GM12878 (cell line): ENCODE data around the gene UBC. TPM values are rescaled to one million over a fixed set of nuclear protein-coding genes. Genes with fewer than 3 reads are reported as not detected.

ENCODE experiments used
- BACH1 ChIP-seq: fragments of 450-650 bp; IDR thresholded peaks from 2 replicates; pipeline ENCODE4 v1.6.1; 2017; ENCODE audit warnings: mild to moderate bottlenecking, borderline replicate concordance
- CBFB ChIP-seq: IDR thresholded peaks from 2 replicates; pipeline ENCODE4 v1.6.1; 2016; ENCODE audit warnings: antibody characterized with exemption, low read depth
- CEBPB ChIP-seq, 2 experiments: fragments of 150-350 bp in 1 of 2; IDR thresholded peaks; 2 replicates each; pipeline ENCODE4 v1.6.1; 2012 to 2014; ENCODE audit warnings: low read depth in 2 of 2, low read length in 2 of 2, borderline replicate concordance in 1 of 2, inconsistent platforms in 1 of 2
- ELK1 ChIP-seq: IDR thresholded peaks from 2 replicates; pipeline ENCODE4 v1.6.1; 2012; ENCODE audit warnings: low read depth, low read length, improper control_type of control experiment
- ESRRA ChIP-seq: IDR thresholded peaks from 2 replicates; pipeline ENCODE4 v1.6.1; 2012; ENCODE audit warnings: mild to moderate bottlenecking, low read length, improper control_type of control experiment
- GABPA ChIP-seq: IDR thresholded peaks from 2 replicates; pipeline ENCODE4 v1.6.1; 2014; ENCODE audit warnings: antibody characterized with exemption, low read depth, mild to moderate bottlenecking, inconsistent platforms
- HDAC6 ChIP-seq: fragments of 200-600 bp; sonication (generic); IDR thresholded peaks from one replicate; pipeline ENCODE4 v1.8.0; 2017; ENCODE audit warnings: antibody characterized with exemption; ENCODE audit not compliant: unreplicated experiment
- KDM1A ChIP-seq: fragments of 200-600 bp; sonication (generic); IDR thresholded peaks from 2 replicates; pipeline ENCODE4 v1.6.1; 2016; ENCODE audit warnings: borderline replicate concordance
- MEF2A ChIP-seq: IDR thresholded peaks from 2 replicates; pipeline ENCODE4 v1.6.1; 2011; ENCODE audit warnings: low read depth, mild to moderate bottlenecking, low read length, moderate library complexity; ENCODE audit not compliant: insufficient read depth
- MEF2B ChIP-seq: fragments of 450-650 bp; IDR thresholded peaks from 2 replicates; pipeline ENCODE4 v1.6.1; 2018; ENCODE audit warnings: mild to moderate bottlenecking, moderate library complexity; ENCODE audit not compliant: partially characterized antibody, poor library complexity, severe bottlenecking
- MYC ChIP-seq: IDR thresholded peaks from 2 replicates; pipeline ENCODE4 v1.6.1; 2011; ENCODE audit warnings: mild to moderate bottlenecking, low read length, moderate library complexity, inconsistent platforms; ENCODE audit not compliant: insufficient read depth, insufficient replicate concordance, insufficient read length, severe bottlenecking
- NRF1 ChIP-seq: conservative IDR thresholded peaks from 2 replicates; pipeline ENCODE4 v1.6.1; 2011; ENCODE audit warnings: mild to moderate bottlenecking, low read depth, low read length, improper control_type of control experiment
- PAX8 ChIP-seq: fragments of 450-650 bp; IDR thresholded peaks from 2 replicates; pipeline ENCODE4 v1.6.1; 2017; ENCODE audit warnings: mild to moderate bottlenecking, moderate library complexity
- POLR2AphosphoS2 ChIP-seq: IDR thresholded peaks from 2 replicates; pipeline ENCODE4 v1.6.1; 2011; ENCODE audit warnings: low read depth, mild to moderate bottlenecking, low read length, improper control_type of control experiment, moderate library complexity
- RFX5 ChIP-seq: IDR thresholded peaks from 2 replicates; pipeline ENCODE4 v1.6.1; 2011; ENCODE audit warnings: low read depth, low read length, improper control_type of control experiment
- SMAD1 ChIP-seq: fragments of 450-650 bp; IDR thresholded peaks from 2 replicates; pipeline ENCODE4 v1.6.1; 2018; ENCODE audit warnings: mild to moderate bottlenecking, low read depth; ENCODE audit not compliant: partially characterized antibody
- SREBF2 ChIP-seq: IDR thresholded peaks from 2 replicates; pipeline ENCODE4 v1.6.1; 2012; ENCODE audit warnings: mild to moderate bottlenecking, low read length
- TAF1 ChIP-seq: IDR thresholded peaks from 2 replicates; pipeline ENCODE4 v1.6.1; 2011; ENCODE audit warnings: mild to moderate bottlenecking, low read depth, low read length, borderline replicate concordance
- polyA plus RNA-seq, 11 experiments: library from polyadenylated mRNA; depleted of rRNA in 4 of 11; unstranded in 6 of 11; stranded (reverse) in 5 of 11; fragments of >200 nt; fragmentation: Nextera tagmentation in 4 of 11; fragmentation: Illumina TruSeq in 1 of 11; extraction: Ambion mirVana in 4 of 11; extraction: Trizol in 1 of 11; gene quantifications; 1 replicate in 1 of 11; 2 replicates in 10 of 11; pipeline versions ENCODE4 v1.2.1 to v1.2.3, GENCODE V29; 2011 to 2016; ENCODE audit warnings: inconsistent platforms in 2 of 11, missing spikeins in 2 of 11, low read depth in 1 of 11
- total RNA-seq, 4 experiments: library from RNA; depleted of rRNA in 3 of 4; stranded (reverse); fragments of >200 nt in 3 of 4; fragmentation: Illumina TruSeq in 1 of 4; extraction: Trizol in 1 of 4; gene quantifications; 2 replicates each; pipeline versions ENCODE4 v1.2.1 to v1.2.3, GENCODE V29; 2013 to 2021
- TF ChIP-seq, protein P1 (sequence below): fragments of 150-350 bp; IDR thresholded peaks from 2 replicates; pipeline ENCODE4 v1.6.1; 2014; ENCODE audit warnings: mild to moderate bottlenecking, low read depth, low read length
- TF ChIP-seq, protein P2 (sequence below): fragments of 450-650 bp; IDR thresholded peaks from 2 replicates; pipeline ENCODE4 v1.6.1; 2017; ENCODE audit warnings: mild to moderate bottlenecking, moderate library complexity
- TF ChIP-seq, protein P3 (sequence below): fragments of 450-650 bp; conservative IDR thresholded peaks from 2 replicates; pipeline ENCODE4 v1.6.1; 2017; ENCODE audit warnings: mild to moderate bottlenecking, moderate library complexity

The UBC gene
- total and polyA plus RNA-seq, 10 of the 15 experiments (the other 5 are each of a cell fraction or from before 2014, with no cell fraction given): 653 to 1,666 (median 874) TPM

GRCh38 chr12:124921200-124922031, 7.0 kb upstream of the UBC start (continued):
- no peak for TF ChIP-seq ELK1
- 0 out of 2 replicates have a peak, but pooled peaks have one; percentile 57 for TF ChIP-seq PAX8
- TF ChIP-seq BACH1: peak; percentile 77
- TF ChIP-seq, protein P1, sequence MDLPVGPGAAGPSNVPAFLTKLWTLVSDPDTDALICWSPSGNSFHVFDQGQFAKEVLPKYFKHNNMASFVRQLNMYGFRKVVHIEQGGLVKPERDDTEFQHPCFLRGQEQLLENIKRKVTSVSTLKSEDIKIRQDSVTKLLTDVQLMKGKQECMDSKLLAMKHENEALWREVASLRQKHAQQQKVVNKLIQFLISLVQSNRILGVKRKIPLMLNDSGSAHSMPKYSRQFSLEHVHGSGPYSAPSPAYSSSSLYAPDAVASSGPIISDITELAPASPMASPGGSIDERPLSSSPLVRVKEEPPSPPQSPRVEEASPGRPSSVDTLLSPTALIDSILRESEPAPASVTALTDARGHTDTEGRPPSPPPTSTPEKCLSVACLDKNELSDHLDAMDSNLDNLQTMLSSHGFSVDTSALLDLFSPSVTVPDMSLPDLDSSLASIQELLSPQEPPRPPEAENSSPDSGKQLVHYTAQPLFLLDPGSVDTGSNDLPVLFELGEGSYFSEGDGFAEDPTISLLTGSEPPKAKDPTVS: no peak
- peak; percentile 65; the same call in 1 of the 2 replicates for TF ChIP-seq POLR2AphosphoS2
- peak; percentile 87 for TF ChIP-seq TAF1
- peak; percentile 80 for TF ChIP-seq CBFB
- TF ChIP-seq ESRRA: no peak
- TF ChIP-seq MEF2A: 0 out of 2 replicates have a peak, but pooled peaks have one; percentile 39
- TF ChIP-seq MEF2B: peak; percentile 71
- no peak for TF ChIP-seq MYC
- no peak for TF ChIP-seq GABPA
- peak; percentile 93 for TF ChIP-seq SREBF2
- TF ChIP-seq RFX5: peak; percentile 60; the same call in 1 of the 2 replicates
- no peak for TF ChIP-seq CEBPB (IDR thresholded peaks at IDR 0.05; ENCODE audit: borderline replicate concordance in 1 of 2, low read depth in 2 of 2, low read length in 2 of 2)
- TF ChIP-seq, protein P2, sequence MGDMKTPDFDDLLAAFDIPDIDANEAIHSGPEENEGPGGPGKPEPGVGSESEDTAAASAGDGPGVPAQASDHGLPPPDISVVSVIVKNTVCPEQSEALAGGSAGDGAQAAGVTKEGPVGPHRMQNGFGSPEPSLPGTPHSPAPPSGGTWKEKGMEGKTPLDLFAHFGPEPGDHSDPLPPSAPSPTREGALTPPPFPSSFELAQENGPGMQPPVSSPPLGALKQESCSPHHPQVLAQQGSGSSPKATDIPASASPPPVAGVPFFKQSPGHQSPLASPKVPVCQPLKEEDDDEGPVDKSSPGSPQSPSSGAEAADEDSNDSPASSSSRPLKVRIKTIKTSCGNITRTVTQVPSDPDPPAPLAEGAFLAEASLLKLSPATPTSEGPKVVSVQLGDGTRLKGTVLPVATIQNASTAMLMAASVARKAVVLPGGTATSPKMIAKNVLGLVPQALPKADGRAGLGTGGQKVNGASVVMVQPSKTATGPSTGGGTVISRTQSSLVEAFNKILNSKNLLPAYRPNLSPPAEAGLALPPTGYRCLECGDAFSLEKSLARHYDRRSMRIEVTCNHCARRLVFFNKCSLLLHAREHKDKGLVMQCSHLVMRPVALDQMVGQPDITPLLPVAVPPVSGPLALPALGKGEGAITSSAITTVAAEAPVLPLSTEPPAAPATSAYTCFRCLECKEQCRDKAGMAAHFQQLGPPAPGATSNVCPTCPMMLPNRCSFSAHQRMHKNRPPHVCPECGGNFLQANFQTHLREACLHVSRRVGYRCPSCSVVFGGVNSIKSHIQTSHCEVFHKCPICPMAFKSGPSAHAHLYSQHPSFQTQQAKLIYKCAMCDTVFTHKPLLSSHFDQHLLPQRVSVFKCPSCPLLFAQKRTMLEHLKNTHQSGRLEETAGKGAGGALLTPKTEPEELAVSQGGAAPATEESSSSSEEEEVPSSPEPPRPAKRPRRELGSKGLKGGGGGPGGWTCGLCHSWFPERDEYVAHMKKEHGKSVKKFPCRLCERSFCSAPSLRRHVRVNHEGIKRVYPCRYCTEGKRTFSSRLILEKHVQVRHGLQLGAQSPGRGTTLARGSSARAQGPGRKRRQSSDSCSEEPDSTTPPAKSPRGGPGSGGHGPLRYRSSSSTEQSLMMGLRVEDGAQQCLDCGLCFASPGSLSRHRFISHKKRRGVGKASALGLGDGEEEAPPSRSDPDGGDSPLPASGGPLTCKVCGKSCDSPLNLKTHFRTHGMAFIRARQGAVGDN: peak; percentile 96; the same call in 1 of the 2 replicates
- TF ChIP-seq HDAC6: peak; percentile 51
- TF ChIP-seq KDM1A: no peak
- TF ChIP-seq, protein P3, sequence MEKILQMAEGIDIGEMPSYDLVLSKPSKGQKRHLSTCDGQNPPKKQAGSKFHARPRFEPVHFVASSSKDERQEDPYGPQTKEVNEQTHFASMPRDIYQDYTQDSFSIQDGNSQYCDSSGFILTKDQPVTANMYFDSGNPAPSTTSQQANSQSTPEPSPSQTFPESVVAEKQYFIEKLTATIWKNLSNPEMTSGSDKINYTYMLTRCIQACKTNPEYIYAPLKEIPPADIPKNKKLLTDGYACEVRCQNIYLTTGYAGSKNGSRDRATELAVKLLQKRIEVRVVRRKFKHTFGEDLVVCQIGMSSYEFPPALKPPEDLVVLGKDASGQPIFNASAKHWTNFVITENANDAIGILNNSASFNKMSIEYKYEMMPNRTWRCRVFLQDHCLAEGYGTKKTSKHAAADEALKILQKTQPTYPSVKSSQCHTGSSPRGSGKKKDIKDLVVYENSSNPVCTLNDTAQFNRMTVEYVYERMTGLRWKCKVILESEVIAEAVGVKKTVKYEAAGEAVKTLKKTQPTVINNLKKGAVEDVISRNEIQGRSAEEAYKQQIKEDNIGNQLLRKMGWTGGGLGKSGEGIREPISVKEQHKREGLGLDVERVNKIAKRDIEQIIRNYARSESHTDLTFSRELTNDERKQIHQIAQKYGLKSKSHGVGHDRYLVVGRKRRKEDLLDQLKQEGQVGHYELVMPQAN: peak; percentile 46; the same call in 1 of the 2 replicates
- TF ChIP-seq SMAD1: peak; percentile 42
- no peak for TF ChIP-seq NRF1
